ENCODE results near the gene UBE2J2.

DNA sequence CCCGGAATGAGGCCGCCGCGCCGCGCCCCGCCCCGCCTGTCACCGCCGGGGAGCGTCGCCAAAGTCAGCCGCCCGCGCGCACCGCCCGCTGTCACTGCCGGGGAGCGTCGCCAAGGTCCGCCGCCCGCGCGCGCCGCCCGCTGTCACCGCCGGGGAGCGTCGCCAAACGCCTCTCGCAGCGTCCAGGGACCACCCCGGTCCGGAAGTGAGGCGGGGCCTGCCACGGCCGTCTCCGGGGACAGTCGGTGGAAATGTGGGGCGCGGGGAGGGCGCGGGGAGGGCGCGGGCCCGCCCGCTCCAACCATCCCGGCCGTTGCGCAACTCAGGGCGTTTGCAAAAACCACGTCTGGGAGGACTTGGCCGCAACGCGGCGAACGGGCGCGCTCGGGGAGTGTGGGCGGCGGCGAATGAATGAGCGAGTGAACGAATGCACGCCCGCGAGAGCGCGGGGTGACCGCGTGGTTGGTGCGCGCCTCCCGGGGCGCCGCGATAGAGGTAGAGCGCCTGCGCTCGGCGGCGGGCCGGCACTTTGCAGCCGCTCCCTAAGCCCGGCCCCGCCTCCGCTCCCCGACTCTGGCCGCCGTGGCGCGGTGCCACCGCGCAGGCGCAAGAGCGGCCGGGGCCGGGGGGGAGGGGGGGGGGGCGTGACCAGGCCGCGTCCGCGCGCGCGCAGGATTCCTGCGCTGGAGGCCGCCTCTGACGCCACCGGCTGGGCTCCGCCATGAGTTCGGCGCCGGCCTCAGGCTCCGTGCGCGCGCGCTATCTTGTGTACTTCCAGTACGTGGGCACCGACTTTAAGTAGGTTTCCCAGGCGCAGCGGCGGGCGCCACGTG lies 34.5 kb upstream of the UBE2J2 start, which contains the start of the genes ACAP3 and PUSL1:
- TF ChIP-seq ZBTB8A (CRISPR knock-in tag; IDR thresholded peaks at IDR 0.05; ENCODE audit: borderline replicate concordance, low read depth) (no peak), RAD21 (CRISPR knock-in tag; IDR thresholded peaks at IDR 0.05) (no peak)
- TF ChIP-seq, protein P1, sequence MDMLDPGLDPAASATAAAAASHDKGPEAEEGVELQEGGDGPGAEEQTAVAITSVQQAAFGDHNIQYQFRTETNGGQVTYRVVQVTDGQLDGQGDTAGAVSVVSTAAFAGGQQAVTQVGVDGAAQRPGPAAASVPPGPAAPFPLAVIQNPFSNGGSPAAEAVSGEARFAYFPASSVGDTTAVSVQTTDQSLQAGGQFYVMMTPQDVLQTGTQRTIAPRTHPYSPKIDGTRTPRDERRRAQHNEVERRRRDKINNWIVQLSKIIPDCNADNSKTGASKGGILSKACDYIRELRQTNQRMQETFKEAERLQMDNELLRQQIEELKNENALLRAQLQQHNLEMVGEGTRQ (IDR thresholded peaks at IDR 0.05; ENCODE audit: low read depth, low read length): no peak
- TF ChIP-seq, protein P1 (CRISPR knock-in tag; IDR thresholded peaks at IDR 0.05; ENCODE audit: borderline replicate concordance): 0 out of 2 replicates have a peak, but pooled peaks have one; percentile 15

All from HepG2 (cell line).